GM12892 (cell line): ENCODE results near the gene PET117.

Experiments used
- POLR2A ChIP-seq: IDR thresholded peaks from 2 replicates; pipeline ENCODE4 v1.6.1; 2011; ENCODE audit warnings: low read depth, low read length, control low read depth
- POLR2AphosphoS5 ChIP-seq: IDR thresholded peaks from 2 replicates; pipeline ENCODE4 v1.6.1; 2011; ENCODE audit warnings: low read depth, low read length, control low read depth
- TAF1 ChIP-seq: IDR thresholded peaks from 2 replicates; pipeline ENCODE4 v1.6.1; 2011; ENCODE audit warnings: low read depth, mild to moderate bottlenecking, control low read depth, low read length, borderline replicate concordance

- TF ChIP-seq POLR2A (no peak), TAF1 (no peak), POLR2AphosphoS5 (no peak)
These were observed 47.6 kb upstream of the PET117 start for GRCh38 chr20:18090044-18090443.
